GM21717 (cell line): ENCODE results near the gene EMSY.

Source experiments
- ATAC-seq: cut with Tn5 transposase; IDR thresholded peaks from one replicate; pipeline ENCODE4 v1.9.1; 2021; ENCODE audit warnings: mild to moderate bottlenecking, moderate library complexity; ENCODE audit not compliant: unreplicated experiment

Gene EMSY

DNA sequence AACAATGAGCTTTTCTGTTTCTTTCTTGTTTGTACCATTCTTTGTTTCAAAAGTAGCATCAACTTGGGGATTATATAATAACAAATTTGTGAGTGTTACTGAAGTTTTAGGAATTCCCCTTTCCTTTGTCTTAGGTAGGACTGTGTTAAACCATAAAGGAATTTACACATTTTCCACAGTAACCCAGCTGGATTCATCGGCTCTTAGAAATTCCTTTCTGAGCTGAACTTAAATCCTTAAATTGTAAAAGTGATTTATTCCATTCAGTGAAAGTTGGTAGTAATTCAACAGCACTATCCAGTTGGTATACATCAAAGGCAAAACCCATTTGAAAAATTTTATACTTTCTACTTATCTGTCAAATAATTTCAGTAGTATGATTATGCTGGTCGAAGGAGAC is 11.8 kb downstream of the EMSY start:
- no peak for ATAC-seq

DNA sequence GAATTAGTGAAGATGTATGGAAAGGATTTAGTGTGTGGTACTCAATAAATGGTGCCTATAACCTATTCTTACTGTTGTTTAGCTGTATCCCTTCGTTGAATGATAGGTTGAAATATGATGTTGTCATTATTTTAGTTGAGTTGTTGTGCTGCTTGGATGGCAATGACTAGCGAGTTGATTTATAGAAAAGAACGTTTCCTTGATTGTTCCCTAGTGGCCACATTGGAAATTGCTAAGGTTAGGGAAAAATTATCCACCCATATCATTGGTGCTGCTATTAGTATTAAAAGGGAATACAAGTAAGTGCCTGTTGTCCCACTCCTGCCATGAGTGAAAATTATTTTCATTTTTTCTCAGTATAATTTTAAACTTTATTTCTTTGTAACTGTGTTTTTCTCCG is 14.5 kb downstream of the EMSY start:
- ATAC-seq, result no peak

GRCh38 chr11:76459846-76460245 is 15.0 kb downstream of the EMSY start:
- ATAC-seq, result no peak

DNA sequence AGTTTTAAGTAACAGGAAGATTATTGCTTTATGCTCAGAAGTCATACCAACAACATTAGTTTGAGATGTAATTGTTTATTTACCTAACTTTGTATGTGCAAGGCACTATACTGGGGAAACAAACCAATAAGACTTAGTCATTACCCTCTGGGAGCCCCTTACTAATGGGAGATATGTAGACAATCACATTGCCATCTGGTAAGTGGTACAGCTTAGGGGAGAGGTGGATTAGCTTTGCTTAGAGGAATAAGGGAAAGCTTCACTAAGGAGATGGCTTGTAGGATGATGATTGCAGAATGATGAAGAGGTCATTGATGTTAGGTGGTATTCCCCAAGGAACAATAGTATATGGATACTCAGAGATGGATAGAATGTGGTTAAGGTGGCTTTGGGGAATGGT is 17.5 kb downstream of the EMSY start:
- ATAC-seq, result no peak

- ATAC-seq, result no peak
Measured at GRCh38 chr11:76465701-76466100, 20.9 kb downstream of the EMSY start.

GRCh38 chr11:76466666-76467065 is 21.8 kb downstream of the EMSY start:
- no peak for ATAC-seq

- ATAC-seq, result no peak
Measured at GRCh38 chr11:76469141-76469540, 24.3 kb downstream of the EMSY start.

GRCh38 chr11:76471382-76471781 is 26.6 kb downstream of the EMSY start:
- ATAC-seq, result no peak

DNA sequence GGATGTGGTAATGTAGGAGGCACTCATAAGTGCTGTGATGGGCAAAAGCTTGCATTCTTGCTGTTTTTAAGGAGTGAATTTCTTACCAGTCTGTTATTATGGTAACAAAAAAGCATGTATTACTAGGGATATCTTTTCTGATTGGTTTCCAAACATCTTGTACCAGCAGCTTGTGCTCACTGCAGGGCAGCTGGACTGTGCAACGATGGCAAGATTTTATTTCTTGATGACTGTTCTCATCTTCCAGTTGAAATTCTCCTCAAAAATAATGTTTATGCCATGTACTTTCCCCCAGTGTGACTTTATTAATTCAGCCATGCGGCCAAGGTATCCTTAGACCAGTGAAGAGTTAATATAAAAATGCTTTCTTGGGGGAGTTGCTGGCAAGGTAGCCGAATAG is 35.4 kb downstream of the EMSY start:
- no peak for ATAC-seq

DNA sequence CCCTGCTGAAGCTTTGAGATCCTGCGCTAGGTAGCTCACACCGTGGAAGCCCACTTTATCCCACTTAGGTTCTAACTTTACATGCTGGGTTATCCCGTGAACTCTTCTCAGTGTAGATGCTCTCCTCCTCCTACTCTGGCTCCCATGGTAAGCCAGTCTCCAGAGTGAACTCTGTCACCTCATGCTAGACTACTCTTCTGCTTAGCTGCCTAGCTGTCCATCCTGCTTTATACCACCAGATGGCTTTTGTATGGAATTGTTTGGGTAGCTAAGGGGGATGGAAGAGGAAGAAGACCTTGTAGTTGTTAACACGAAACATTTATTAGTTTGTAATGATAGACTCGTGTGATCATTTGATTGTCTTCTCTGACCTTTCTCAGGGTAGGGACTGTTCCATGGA is 46.8 kb downstream of the EMSY start:
- no peak for ATAC-seq

DNA sequence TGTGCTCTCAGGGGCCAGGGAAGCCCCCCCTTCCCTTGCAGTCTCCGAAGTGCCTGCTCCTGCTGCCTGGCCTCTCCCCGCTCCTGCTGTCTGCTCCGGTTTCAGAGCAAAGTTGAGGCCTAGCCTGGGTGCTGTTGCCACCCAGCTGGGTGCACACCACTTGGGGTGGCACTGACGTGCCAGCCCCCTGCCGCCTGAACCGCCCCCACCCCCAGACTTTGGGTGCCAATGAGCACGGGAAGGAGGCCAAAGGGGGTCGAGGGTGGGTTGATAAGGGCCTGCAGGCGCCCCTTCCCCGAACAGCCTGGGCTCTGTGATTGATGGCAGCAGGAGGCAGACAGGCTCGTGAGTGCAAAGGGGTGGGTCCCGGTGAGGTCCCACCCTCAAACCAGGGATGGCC is 48.2 kb downstream of the EMSY start:
- ATAC-seq, result no peak

DNA sequence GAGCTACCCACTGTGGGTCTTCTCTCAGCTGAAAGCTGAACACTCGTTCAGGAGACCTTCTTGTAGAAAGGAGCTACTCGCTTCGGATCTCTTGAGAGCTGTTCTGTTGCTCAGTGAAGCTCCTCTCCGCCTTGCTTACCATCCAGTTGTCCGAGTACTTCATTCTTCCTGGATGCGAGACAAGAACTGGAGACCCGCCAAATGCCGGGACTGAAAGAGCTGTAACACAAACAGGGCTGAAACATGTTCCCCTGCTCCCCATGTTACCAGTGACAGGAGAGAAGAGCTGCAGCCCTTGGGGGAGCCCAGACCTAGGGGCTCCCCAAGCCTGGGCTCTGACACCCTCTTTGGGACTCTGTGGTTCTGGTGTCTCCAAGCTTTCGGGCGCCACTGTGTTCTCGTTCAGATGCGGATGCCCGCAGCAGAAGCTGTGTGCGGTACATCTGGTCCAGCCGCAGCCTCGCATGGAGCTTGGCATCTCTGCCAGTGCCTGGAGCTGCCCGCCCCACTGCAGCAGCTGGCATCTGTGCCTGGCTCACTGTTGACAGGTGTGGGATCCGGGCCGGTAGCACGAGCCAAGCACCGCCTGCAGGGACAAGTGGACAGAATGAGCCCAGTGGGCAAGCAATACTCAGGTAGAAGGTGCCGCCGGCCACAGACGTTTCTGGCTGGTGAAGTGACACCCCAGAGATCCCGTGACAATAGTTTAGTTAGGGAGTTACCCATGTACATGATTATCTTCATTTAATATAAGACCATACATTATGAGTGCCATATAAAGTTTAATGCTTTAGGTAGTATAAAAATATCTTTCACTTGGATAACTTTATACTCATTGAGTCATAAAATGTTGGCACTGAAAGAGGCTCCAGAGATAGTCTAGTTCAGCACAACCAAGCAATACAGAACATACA is 49.1 kb downstream of the EMSY start:
- ATAC-seq, result no peak

DNA sequence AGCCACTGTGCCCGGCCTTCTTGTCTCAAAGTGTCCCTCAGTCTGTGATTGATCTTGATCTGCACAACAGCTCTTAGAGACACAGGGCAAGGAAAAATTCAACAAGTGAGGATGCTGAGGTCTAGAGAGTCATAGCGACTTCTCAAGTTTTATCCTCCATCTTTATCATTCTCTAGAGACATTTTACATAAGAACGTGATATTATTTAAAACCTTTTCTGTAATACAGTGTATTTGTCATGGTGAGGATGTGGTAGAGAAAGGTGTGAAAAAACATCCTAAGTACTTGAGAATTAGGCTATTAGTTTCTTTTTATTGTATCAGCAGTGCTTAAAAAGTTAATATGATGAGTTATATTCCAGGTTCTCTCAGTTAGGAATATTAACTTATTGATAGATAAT is 50.2 kb downstream of the EMSY start:
- ATAC-seq, result no peak

GRCh38 chr11:76496174-76496573 is 51.4 kb downstream of the EMSY start:
- no peak for ATAC-seq

- ATAC-seq, result no peak
Measured at GRCh38 chr11:76501526-76502202, 56.8 kb downstream of the EMSY start.

DNA sequence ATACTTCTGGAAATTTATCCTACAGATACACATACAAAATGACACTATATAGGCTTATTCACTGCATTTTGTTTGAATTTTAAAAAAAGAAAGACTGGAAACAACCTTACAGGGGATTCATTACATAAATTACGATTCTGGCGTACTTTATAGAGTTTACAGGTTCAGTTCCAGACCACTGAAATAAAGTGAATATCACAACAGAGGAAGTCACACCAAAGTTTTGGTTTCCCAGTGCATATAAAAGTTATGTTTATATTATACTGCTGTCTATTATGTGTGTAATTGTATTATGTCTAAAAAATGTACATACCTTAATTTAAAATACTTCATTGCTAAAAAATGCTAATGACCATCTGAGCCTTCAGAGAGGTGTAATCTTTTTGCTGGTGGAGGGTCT is 62.0 kb downstream of the EMSY start:
- no peak for ATAC-seq

DNA sequence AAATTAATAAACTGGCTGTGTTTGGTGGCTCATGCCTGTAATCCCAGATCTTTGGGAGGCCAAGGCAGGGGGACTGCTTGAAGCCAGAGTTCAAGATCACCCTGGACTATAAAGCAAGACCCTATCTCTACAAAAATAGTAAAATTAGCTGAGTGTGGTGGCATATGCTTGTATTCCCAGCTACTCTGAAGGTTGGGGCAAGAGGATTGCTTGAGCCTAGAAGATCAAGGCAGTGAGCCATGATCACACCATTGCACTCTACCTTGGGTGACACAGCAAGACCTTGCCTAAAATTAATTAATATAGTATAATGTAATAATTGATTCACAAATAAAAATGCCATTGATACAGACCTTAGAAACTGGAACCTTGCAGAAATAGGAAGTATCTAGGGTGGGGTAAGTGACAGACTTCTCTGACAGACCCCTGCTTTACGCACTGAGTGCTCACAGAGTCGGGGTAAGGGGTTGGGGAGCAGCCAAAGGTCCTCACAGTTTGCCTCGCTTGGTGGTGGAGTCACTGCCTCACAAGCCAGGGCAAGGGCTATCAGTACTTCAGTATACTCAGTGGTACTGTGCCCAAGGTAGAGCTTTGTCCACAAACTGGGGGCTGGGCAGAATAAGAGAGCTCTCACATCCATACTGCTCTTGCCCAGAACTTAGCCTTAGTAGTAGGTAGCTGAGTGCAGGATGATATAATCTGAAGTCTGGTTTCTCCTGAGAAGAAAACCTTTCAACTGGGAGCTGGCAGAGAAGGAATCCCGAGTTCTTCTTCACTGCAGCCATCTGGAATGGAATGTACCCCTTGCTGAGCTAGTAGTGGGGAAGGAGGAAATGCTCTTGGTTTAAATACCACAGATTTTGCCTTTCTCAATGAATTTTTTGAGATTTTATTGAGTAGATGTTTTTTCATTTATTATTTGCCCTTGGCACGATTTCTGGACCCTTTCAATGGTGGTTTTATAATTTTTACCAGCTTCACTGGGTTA is 65.5 kb downstream of the EMSY start:
- no peak for ATAC-seq

DNA sequence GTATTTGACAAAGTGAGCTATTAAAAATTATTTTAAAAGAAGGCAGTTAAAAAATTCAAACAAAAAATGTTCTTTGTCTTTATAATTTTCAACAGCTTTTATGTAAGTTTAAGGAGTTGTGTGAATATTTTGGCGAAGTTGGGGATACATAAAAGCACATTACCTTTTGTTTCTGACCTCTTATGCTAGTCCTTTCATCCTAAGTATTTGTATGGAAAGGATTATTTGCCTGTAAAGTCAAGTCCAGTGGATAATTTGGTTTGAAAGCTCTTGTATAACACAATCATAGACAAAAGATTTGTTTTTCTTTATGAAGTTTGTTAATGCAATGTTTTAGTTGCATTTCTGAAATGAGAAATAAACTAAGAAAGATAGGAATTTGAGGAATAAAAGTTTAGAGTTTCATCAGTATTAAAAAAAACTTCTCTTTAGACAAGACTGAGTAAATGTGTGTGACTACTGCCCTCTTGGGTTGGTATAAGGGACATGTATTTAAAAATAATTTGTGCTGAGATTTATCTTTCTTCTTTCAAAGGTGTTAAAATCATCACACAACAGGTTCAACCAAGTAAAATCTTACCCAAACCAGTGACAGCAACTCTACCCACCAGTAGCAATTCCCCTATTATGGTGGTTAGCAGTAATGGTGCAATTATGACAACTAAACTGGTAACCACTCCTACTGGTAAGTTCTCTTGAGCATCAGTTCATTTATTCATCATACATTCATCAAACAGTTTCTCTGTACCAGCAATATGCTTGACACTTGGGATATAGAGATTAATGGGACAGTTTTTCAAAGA is 68.2 kb downstream of the EMSY start:
- ATAC-seq, result no peak

GRCh38 chr11:76513654-76514034 is 68.8 kb downstream of the EMSY start:
- ATAC-seq, result no peak

GRCh38 chr11:76515494-76515893 is 70.7 kb downstream of the EMSY start:
- no peak for ATAC-seq
